H9 (cell line): ENCODE results near the gene STOX1. TPM values are rescaled to one million over a fixed set of nuclear protein-coding genes. Genes with fewer than 3 reads are reported as not detected.

Experiments
- total RNA-seq: library from RNA; stranded (reverse); gene quantifications from 2 replicates; pipeline ENCODE4 v1.2.1, GENCODE V29; 2021

The STOX1 gene
- total RNA-seq, 1 experiment from 2014 or later, result 5.8 TPM

Other genes with a start within 250 kb of the STOX1 start
- 113 and 118 TPM in 2 replicates for gene CCAR1, start 106.3 kb upstream of the STOX1 start, total RNA-seq
- 50.2 and 50.7 TPM in 2 replicates for gene DDX50, start 73.8 kb downstream of the STOX1 start, total RNA-seq
- 180 TPM in 2 replicates for gene DDX21, start 128.6 kb downstream of the STOX1 start, total RNA-seq
- gene KIFBP, start 161.3 kb downstream of the STOX1 start, total RNA-seq, result 44.7 and 45.5 TPM in 2 replicates